Measurements from ENCODE around the gene ADIPOQ.
"Not testable (repeated sequence)": the region's sequence is repeated elsewhere in the genome, so short reads cannot be mapped to it uniquely, and the experiment has no call there.

ADIPOQ gene

GRCh38 chr3:186886202-186886981 is 43.9 kb downstream of the ADIPOQ start:
- TF ChIP-seq CTCF (IDR thresholded peaks at IDR 0.05) = no peak
- no peak for DNase-seq (ENCODE audit: low spot score)
- Histone ChIP-seq H3K4me3 (no peak overlapping the region), H3K27ac (no peak overlapping the region)

GRCh38 chr3:186887507-186887938 is 45.0 kb downstream of the ADIPOQ start:
- H3K27ac ChIP-seq; DNase-seq (ENCODE audit: low spot score); H3K4me3 ChIP-seq: not testable (repeated sequence)

- DNase-seq (ENCODE audit: low spot score) = no peak
- H3K4me3 ChIP-seq = no peak overlapping the region
- no peak overlapping the region for H3K27ac ChIP-seq
- TF ChIP-seq CTCF (IDR thresholded peaks at IDR 0.05) = no peak
Measured at GRCh38 chr3:186888569-186888968, 46.1 kb downstream of the ADIPOQ start.

- H3K4me3 ChIP-seq; H3K27ac ChIP-seq; DNase-seq (ENCODE audit: low spot score): not testable (repeated sequence)
Measured at GRCh38 chr3:186889698-186890097, 47.2 kb downstream of the ADIPOQ start.

GRCh38 chr3:186890911-186891310 is 48.4 kb downstream of the ADIPOQ start:
- Histone ChIP-seq H3K27ac (no peak overlapping the region), H3K4me3 (no peak overlapping the region)
- TF ChIP-seq CTCF (IDR thresholded peaks at IDR 0.05) = no peak
- DNase-seq (ENCODE audit: low spot score) = no peak

- H3K27ac ChIP-seq; H3K4me3 ChIP-seq; DNase-seq (ENCODE audit: low spot score): not testable (repeated sequence)
Measured at GRCh38 chr3:186893071-186893470, 50.6 kb downstream of the ADIPOQ start.

GRCh38 chr3:186895406-186895805 is 52.9 kb downstream of the ADIPOQ start:
- DNase-seq (ENCODE audit: low spot score) = no peak
- Histone ChIP-seq H3K4me3 (no peak overlapping the region), H3K27ac (no peak overlapping the region)
- TF ChIP-seq CTCF (IDR thresholded peaks at IDR 0.05) = no peak

GRCh38 chr3:186896006-186896405 is 53.5 kb downstream of the ADIPOQ start:
- H3K4me3 ChIP-seq = no peak overlapping the region
- H3K27ac ChIP-seq = no peak overlapping the region
- TF ChIP-seq CTCF (IDR thresholded peaks at IDR 0.05) = no peak
- DNase-seq (ENCODE audit: low spot score) = no peak

GRCh38 chr3:186896875-186897274 is 54.4 kb downstream of the ADIPOQ start:
- H3K27ac ChIP-seq = no peak overlapping the region
- DNase-seq (ENCODE audit: low spot score) = no peak
- TF ChIP-seq CTCF (IDR thresholded peaks at IDR 0.05) = no peak

More at GRCh38 chr3:186896875-186897274, 54.4 kb downstream of the ADIPOQ start:
- H3K4me3 ChIP-seq = no peak overlapping the region

All from coronary artery (tissue), 2 donors.